GM10266 (cell line): Measurements from ENCODE around the gene CCDC106.

Source experiments
- DNase-seq: peaks from one replicate; pipeline ENCODE4 v3.0.0; 2012; ENCODE audit errors: extremely low spot score
- CTCF ChIP-seq: IDR thresholded peaks from 2 replicates; pipeline ENCODE4 v1.5.1; 2012; ENCODE audit warnings: mild to moderate bottlenecking, low read depth; ENCODE audit not compliant: control insufficient read depth, insufficient read depth; ENCODE audit errors: missing control alignments

The CCDC106 gene

GRCh38 chr19:55620410-55621204 lies 27.4 kb upstream of the CCDC106 start:
- no peak for DNase-seq
- no peak for TF ChIP-seq CTCF

- no peak for TF ChIP-seq CTCF
These were observed 26.8 kb upstream of the CCDC106 start for GRCh38 chr19:55621205-55621672.

GRCh38 chr19:55621673-55622231 lies 26.3 kb upstream of the CCDC106 start:
- no peak for DNase-seq
- no peak for TF ChIP-seq CTCF

More at GRCh38 chr19:55621205-55621672, 26.8 kb upstream of the CCDC106 start:
- no peak for DNase-seq

- TF ChIP-seq CTCF = no peak
- peak; percentile 32 for DNase-seq
These were observed 25.6 kb upstream of the CCDC106 start for GRCh38 chr19:55622242-55622969.

GRCh38 chr19:55623130-55623529 lies 24.9 kb upstream of the CCDC106 start:
- peak; percentile 13 for DNase-seq
- TF ChIP-seq CTCF = no peak

GRCh38 chr19:55623561-55623960 lies 24.5 kb upstream of the CCDC106 start:
- no peak for TF ChIP-seq CTCF
- no peak for DNase-seq
